ENCODE measurements around the gene ZFP36.
"Not testable (repeated sequence)": the region's sequence is repeated elsewhere in the genome, so short reads cannot be mapped to it uniquely, and the experiment has no call there.

Gene ZFP36

DNA sequence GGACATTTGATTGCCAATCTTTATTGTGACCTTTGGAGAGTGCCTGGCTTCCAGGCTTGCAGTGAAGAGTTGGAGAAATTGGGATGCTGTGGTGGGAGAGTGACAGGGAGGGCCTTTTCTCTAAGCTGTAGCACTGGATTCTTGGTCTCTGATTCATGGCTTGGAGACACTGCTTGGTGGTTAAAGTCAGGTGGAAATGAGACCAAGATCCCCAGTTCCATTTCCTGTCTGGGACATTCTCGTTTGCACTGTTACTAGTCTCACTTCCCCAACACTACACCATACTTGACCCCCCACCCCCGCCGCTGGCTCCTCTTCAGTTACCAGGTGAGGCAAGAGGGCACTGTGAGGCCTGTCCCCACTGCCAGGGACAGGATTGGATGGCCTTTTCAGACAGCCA lies 41.6 kb downstream of the ZFP36 start:
- DNase-seq: no peak

GRCh38 chr19:39449116-39449797 lies 42.6 kb downstream of the ZFP36 start:
- DNase-seq: no peak

DNA sequence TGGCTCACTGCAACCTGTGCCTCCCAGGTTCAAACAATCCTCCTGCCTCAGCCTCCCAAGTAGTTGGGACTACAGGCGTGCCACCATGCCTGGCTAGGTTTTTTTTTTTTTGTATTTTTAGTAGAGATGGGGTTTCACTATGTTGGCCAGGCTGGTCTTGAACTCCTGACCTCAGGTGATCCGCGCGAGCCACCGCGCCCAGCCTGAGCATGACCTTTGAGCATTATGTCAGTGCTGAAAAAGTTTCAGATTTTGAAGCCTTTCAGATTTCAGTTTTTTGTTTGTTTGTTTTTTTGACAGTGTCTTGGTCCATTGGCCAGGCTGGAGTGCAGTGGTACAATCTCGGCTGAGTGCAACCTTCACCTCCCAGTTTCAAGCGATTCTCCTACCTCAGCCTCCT lies 44.6 kb downstream of the ZFP36 start:
- DNase-seq: not testable (repeated sequence)

All from amniotic stem cell (primary cell).